GM18861 (cell line): ENCODE data around the gene NFIC.
"Not testable (repeated sequence)": the region's sequence is repeated elsewhere in the genome, so short reads cannot be mapped to it uniquely, and the experiment has no call there.

ENCODE experiments used
- ATAC-seq: cut with Tn5 transposase; IDR thresholded peaks from one replicate; pipeline ENCODE4 v1.9.1; 2021; ENCODE audit not compliant: unreplicated experiment

Gene NFIC

DNA sequence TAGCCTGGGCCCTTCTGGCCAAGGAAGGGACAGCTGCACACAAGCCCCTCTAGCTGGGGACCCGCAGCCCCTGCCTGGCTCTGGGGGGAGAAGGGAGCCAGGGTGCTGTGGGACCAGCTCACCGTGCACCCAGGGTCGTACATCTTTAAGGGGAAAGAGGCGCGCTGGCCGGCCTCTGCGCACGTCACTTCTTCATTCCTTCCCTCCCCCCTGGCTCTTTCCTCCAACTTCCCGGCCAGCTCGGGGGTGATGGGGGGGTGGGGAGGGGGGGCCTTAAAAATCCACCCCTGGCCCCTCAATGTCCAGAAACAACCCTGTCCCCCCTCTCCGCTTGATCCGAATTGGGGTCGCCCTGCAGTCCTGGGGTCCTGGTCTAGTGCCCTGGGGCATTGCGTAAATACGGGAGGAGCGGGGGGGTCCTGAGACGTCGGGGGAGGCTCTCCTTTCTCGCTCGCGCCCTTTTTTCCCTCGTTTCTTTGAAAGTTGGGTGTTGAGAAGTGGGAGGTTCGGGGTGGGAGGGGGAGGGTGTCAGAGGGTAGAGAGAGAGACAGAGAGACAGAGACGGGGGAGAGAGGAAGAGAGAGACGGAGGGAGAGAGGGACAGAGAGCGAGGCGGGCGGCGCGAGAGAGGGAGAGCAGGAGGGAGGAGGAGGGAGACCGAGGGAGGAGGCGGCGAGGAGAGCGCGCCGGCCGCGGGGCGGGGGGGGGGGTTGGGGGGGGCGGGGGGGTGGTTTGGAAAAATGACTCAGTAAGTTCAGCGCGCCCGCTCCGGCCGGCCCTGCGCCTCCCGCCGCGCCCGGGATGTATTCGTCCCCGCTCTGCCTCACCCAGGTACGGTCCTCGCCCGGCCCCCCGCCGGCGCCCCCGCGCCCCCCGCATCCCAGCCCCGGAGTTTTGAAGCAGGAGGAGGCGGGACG, at the start of gene NFIC:
TSS of gene NFIC (plus strand) at position 748 of the 917 bp plus-strand sequence. CDS start at position 802, 54 bp downstream.
- no peak for ATAC-seq

DNA sequence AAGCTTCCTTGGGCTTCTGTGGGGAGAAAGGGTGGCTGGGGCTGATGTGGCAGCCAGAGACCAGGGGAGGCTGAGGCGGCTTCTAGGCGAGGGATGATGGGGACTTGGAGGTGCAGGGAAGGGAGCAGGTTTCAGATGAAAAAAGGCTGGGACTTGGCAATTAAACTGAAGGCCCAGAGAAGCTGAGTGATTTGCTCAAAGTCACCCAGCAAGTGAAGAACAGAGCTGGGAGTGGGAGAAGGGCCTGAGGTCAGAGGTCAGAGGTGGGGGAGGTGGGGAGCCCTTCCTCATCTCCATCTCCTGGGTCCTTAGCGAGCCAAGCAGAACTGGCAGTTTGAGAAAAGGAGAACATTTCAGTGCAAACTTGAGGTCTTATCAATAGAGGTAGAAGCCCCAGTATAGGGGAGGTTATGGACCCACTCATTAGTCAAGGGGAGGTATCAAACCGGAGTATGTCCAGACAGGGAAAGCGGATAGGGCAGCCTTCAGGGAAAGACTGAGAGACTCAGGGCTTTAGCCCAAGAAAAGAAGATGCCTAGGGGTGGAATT, 49.6 kb upstream of the NFIC start:
- no peak for ATAC-seq

DNA sequence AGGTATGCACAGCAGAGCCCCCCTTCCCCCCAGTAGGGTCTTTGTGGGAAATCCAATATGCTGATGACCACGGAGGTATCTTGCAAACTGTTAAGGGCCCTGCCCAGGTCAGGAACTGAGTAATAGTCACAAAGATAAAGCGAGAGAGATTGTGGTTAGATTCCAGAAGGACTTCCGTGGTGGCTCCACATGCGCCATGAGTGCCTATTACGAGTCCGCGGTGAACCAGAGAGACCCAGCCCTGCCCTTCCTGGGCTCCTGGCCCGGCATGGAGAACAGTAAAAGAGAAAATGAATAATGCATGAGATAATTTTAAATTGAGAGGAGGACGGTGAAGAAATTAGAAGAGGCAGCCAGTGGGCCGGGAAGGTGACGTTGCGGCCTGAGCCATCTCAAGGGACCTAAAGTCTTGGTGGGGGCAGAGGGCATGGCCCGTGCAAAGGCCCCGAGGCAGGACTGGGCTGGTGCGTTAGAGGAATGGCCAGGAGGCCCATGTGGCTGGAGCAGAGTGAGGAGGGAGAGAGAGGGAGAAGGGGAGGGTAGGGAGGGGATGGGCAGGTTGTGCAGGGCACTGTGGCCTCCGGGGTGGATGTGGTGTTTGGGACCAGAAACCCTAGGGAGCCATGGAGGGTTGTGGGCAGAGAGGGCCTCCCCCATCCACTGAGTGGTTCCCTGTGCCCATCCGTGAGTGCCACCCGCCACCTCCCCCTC, 46.6 kb upstream of the NFIC start:
- ATAC-seq: no peak

DNA sequence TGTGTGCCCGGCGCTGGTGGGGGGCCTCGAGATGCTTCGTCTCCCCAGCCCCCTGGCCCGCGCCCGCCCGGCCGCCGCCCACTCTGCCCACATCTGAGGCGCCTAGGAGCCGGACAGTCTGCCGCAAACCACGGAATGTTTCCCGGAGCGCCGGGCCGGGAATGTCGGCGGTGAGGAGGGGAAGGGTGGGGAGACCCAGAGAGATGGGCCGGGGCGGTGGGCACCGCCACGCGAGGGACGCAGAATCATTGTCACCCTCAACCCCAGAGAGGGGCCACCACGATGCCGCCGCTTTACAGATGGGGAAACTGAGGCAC, 46.1 kb upstream of the NFIC start:
- no peak for ATAC-seq

DNA sequence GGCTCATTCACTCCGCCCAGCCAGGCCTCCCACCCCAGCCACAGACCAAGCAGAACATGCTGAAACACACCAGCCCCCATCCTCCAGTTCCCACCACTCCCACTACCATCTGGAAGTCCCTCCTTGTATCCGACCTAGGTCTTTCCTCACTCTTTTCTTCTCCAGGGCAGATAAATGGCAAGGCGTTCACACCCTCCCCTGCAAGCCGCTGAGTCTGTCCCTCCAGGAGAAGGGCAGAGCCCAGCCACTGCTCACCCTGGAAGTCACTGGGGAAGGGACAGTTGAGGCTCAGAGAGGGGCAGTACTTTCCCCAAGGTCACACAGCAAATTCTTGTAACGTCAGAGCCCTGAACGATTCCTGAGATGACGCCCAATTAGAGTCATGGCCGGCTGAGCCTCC, 45.5 kb upstream of the NFIC start:
- no peak for ATAC-seq

DNA sequence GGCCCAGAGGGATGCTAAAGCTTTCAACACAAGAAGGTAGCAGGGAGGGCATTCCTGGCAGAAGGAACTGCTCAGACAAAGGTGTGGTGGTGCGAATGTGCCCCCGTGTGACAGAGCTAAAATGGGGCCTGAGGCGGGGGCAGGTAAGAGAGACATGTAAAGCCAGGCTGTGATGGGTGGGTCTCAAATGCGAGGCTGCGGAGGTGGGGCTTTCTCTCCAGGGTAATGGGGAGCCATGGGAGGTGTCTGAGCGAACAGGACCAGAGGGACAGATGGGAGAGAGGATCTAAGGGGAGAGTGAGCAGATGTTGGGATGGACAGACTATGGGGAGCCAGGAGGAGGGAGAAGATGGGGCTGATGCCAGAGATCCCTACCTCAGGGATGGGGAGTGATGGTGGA, 44.7 kb upstream of the NFIC start:
- ATAC-seq: no peak

DNA sequence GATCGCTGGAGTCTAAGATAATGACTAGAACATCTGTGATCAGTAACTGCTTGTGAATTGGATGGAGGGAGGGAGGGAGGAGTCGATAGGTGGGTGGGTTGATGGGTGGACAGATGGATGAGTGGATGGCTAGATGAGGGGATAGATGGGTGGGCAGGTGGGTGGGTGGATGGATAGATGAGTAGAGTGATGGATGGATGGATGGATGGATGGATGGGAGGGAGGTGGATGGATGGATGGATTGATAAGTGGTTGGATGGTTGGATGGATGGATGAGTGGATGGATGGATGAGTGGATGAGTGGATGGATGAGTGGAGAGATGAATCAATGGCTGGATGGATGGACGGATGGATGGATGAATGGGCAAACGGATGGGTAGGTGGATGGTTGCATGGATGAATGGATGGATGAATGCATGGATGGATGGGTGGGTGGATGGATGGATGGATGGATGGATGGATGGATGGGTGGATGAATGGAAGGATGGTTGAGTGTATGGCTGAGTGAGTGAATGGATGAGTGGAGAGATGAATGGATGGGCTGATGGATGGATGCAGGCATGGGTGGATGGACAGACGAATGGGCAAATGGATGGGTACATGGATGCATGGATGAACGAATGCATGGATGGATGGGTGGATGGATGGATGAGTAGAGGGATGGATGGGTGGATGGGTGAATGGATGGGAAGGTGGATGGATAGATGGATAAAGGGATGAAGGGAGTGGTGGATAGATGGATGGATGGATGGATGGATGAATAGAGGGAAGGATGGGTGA, 44.0 kb upstream of the NFIC start:
- no peak for ATAC-seq

DNA sequence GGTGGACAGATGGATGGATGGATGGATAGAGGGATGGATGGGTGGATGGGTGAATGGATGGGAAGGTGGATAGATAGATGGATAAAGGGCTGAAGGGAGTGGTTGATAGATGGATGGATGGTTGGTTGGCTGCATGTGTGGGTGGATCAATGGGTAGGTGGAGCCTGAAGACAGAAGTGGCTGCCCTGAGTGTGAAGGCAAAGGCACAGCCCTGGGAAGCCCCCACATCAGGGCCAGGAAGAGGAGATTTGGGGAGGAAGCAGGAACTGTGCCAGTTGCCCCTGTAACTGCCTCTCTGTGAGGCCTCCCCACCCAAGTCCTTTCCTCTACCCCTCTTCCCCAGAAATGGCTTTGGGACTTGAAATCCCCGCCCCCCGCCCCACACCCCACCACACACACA, 43.4 kb upstream of the NFIC start:
- no peak for ATAC-seq

DNA sequence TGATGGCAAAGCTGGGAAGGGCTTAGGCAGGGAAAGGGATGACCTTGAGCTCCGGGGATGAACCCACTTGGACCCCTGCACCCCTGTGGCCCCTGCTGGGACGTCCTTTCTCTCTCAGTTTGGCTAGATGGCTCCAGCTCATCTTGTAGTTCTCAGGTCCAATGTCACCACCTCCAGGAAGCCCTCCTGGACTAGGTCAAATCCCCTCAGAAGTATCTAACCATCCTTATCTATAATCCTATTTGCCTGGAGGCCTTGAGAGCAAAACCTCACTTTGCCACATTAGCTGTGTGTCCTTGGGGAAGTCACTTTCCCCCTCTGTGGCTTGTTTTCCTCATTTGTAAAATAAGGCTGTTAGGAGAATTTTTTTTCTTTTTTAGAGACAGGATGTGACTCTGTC, 42.7 kb upstream of the NFIC start:
- no peak for ATAC-seq

DNA sequence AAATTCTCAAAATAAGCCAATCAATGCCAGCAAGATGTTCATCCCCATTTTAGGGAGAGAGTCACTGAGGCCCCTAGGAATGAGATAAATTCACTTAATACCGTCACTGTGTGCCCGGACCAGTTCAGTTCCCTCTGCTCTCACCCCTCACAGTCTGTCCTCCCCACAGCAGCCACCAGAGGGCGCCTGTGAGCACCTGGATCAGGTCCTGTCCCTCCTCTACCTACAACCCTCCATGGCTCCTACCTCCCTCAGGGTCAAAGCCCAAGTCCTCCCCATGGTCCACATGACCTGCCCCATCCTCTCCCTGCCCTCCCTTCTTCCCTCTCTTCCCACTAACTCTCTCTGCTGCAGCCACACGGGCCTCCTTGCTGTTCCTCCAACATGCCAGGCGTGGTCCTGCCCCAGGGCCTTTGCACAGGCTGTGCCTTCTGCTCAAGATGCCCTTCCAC, 42.0 kb upstream of the NFIC start:
- no peak for ATAC-seq

DNA sequence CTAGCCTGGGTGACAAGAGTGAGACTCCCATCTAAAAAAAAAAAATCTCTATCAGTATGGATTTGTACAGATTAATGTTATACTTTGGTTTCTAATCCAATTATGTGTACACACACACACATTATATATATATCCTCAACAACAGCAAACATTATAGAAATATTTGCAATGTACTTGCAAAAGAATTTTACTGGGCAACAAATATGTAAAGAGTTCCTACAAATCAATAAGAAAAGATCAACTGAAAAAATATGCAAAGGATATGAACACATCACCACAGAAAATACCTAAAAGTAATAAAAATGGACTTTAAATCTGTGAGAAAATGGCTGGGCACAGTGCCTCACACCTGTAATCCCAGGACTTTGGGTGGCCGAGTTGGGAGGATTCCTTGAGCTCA, 40.9 kb upstream of the NFIC start:
- no peak for ATAC-seq

DNA sequence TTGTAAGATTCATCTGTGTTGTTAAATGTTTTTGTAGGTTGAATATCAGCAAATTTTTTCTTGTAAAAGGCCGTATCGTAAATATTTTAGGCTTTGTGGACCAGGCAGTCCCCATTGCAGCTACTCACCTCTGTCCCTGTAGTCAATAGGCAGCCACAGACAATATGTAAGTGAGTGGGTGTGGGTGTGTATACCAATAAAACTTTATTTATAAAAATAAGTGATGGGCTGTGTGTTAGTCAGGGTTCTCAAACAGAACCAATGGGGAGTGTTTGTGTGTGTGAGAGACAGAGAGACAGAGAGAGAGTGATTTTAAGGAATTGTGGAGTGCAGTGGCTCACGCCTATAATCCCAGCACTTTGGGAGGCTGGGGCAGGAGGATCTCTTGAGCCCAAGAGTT, 37.6 kb upstream of the NFIC start:
- no peak for ATAC-seq

DNA sequence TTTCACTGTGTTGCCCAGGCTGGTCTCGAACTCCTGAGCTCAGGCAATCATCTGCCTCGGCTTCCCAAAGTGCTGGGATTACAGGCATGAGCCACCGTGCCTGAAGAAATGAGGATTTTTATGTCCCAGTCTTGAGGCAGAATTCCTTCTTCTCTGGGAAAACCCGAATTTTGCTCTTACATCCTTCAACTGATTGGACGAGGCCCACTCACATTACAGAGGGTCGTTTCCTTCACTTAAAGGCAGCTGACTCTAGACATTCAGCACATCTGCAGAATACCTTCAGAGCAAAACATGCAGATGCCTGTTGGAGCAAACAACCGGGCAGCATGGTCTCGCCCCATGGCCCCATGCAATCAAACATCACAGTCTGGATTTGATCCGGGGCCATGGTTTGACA, 36.3 kb upstream of the NFIC start:
- no peak for ATAC-seq

DNA sequence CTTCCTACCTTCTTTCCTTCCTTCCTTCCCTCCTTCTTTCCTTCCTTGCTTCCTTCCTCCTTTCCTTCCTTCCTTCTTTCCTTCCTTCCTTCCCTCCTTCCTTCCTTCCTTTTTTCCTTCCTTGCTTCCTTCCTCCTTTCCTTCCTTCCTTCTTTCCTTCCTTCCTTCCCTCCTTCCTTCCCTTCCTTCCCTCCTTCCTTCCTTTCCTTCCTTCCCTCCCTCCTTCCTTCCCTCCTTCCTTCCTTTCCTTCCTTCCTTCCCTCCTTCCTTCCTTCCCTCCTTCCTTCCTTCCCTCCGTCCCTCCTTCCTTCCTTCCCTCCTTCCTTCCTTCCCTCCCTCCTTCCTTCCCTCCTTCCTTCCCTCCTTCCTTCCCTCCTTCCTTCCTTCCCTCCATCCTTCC, 34.2 kb upstream of the NFIC start:
- not testable (repeated sequence) for ATAC-seq

DNA sequence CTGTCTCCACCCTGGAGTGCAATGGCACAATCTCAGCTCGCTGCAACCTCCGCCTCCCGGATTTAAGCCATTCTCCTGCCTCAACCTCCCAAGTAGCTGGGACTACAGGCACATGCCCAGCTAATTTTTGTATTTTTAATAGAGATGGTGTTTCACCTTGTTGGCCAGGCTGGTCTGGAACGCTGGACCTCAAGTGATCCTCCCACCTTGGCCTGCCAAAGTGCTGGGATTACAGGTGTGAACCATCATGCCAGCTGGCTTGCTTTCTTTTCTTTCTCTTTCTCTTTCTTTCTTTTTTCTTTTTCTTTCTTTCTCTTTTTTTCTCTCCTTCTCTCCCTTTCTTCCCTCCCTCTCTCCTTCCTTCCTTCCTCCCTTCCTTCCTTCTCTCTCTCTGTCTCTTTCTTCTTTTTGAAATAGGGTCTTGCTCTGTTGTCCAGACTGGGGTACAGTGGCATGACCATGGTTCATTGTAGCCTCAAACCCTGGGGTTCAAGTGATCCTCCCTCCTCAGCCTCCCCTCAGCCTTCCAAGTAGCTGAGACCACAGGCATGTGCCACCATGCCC, 33.3 kb upstream of the NFIC start:
- ATAC-seq: no peak

DNA sequence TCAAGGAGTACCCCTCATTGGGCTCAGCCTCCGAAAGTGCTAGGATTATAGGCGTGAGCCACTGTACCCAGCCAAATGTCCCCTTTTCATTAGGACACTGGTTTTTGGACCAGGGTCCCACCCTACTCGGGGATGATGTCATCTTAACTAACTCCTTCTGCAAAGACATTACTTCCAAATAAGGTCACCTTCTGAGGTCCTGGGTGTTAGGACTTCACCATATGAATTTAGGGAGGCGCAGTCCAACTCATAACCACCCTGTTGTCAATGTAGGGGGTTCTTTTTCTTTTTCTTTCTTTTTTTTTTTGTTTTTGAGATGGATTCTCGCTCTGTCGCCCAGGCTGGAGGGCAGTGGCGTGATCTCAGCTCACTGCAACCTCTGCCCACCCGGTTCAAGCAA, 32.7 kb upstream of the NFIC start:
- no peak for ATAC-seq

DNA sequence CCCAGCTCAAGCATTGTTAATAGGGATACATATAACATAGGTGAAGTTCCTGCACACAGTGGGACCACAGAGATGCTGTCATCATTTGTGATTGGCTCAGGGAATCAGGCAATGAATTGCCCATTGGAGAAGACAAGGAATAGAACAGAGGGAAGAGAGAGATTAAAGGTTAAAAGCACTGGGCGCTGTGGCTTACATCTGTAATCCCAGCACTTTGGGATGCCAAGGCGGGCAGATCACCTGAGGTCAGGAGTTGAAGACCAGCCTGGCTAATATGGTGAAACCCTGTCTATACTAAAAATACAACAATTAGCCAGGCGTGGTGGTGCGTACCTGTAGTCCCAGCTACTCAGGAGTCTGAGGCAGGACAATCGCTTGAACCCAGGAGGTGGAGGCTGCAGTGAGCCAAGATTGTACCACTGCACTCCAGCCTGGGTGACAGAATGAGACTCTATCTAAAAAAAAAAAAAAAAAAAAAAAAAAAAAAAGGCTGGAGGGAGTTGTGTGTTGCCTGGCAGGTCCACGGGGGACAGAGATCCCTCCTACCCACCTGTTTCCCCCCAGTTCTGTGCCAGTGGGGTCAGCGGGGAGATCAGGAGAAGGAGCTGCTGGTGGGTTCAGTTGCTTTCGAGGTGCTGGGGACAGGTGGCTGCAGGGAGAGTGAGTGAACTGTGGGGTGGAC, 31.5 kb upstream of the NFIC start:
- ATAC-seq: not testable (repeated sequence)

DNA sequence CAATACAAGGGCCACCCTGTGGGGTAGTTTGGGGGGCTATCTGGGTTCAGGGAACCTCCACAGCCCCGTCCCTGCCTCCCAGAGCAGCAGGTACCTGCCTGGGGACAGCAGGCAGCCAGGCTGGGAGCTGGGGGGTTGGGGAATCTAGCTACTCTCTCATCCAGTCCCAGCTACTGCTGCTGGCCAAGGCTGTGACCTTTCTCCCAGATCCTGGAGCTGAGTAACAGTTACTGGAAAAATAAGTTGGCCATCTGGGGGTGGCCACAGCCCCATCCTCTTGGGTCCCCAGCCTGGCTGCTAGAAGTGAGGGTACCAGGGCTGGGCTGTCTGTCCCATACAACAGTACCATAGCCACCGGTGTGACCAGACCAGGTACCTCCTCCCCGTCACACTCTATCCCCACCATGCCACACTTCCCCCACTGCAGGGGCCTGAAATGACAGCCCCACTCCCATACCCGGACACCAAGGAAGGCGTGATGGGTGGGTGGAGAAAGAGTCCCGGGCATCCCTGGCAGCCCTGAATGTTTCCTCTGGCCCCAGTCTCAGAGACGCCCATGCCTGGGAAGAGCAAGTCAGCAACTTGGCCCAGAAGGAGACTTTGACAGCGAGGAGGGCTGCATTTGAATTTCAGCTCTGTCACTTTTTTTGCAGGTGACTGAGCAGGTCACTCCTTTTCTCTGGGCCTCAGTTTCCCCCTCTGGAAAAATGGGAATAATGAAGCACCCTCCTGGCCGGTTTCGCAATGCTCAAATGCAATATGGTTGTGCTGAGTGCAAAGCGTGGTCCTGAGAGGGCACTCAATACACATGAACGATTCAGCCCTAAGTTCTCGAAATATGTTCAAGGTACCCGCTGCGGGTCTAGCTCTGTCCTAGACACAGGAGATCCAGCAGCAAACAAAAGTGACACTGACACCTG, 30.7 kb upstream of the NFIC start:
- ATAC-seq: no peak

DNA sequence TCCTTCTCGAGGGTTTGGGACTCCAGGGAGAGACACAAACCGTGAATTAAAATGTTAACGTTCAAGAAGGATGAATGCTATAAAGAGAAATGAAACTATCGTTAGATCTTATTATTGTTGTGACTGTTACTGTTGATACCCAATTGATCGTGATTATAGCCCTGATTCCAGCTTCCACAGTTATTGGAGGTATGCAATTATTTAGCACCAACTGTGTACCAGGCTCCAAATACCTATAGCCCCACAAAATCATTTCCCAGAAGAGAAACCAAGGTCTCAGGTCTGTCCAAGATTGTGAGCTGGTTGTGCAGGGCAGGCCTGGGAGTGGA, 30.1 kb upstream of the NFIC start:
- ATAC-seq: no peak
